ENCODE measurements around the gene ZBTB7C.

DNA sequence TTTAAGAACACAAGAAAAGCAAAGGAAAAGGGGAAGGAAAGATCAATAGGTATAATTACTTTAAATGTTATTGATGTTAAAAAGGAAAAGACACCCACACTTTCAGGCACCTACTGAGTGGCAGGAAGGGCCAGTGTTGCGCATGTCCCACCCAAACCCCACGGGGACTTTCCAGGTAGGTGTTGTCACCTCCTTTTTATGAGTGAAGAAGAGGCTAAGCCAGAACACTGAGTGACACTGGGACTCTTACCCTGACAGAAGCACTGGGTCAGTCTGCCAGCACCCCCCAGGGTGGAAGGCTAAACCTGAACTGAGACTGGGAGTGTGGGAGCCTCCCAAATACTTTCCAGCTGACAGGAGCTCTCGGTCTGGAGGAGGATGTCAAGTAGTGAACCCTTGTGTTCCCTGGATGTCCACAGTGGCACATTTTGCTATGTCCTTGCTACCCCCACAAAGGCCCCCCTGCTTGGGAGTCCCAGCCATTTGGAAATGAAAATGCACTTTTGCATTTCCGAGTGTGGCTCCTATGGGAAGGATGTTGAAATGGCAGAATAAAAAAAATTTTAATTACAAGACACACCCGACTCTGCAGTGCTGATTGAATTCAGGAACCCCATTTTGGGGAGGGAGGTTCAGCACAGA is 387.8 kb downstream of the ZBTB7C start:
- TF ChIP-seq SP1 (IDR thresholded peaks at IDR 0.05), result no peak
- TF ChIP-seq FOXK2 (IDR thresholded peaks at IDR 0.05), result no peak
- TF ChIP-seq ZNF384 (IDR thresholded peaks at IDR 0.05), result no peak
- no peak for TF ChIP-seq SUZ12 (IDR thresholded peaks at IDR 0.05)
- TF ChIP-seq LEF1 (IDR thresholded peaks at IDR 0.05; ENCODE audit: borderline replicate concordance), result no peak
- TF ChIP-seq ELF4 (IDR thresholded peaks at IDR 0.05), result no peak
- no peak for TF ChIP-seq L3MBTL2 (conservative IDR thresholded peaks at IDR 0.05)
- no peak for TF ChIP-seq ARNT (IDR thresholded peaks at IDR 0.05)
- TF ChIP-seq FOXM1 (IDR thresholded peaks at IDR 0.05; ENCODE audit: borderline replicate concordance), result no peak
- TF ChIP-seq BHLHE40 (IDR thresholded peaks at IDR 0.05; ENCODE audit: borderline replicate concordance), result no peak
- TF ChIP-seq NFRKB (IDR thresholded peaks at IDR 0.05), result no peak
- no peak for TF ChIP-seq PKNOX1 (IDR thresholded peaks at IDR 0.05)
- no peak for TF ChIP-seq TARDBP (IDR thresholded peaks at IDR 0.05)
- no peak for TF ChIP-seq CTBP1 (IDR thresholded peaks at IDR 0.05; ENCODE audit: borderline replicate concordance)
